Neural cell (in vitro differentiated cells): ENCODE measurements around the gene AFAP1L1. TPM values are rescaled to one million over a fixed set of nuclear protein-coding genes. Genes with fewer than 3 reads are reported as not detected.

ENCODE experiments used
- H2AFZ ChIP-seq: fragments of 200-600, 300-800 bp; sonication (generic), shearing (Covaris generic); 2 replicates; pipeline ENCODE4 v1.6.0; 2014; ENCODE audit warnings: low read depth, mild to moderate bottlenecking, antibody characterized with exemption, low read length, moderate library complexity
- H3F3A ChIP-seq: fragments of 200-600 bp; shearing (Covaris generic); 2 replicates; pipeline ENCODE4 v1.6.1; 2016; ENCODE audit warnings: mild to moderate bottlenecking, moderate library complexity, mixed read lengths, antibody characterized with exemption, low read length; ENCODE audit not compliant: insufficient read depth, poor library complexity, severe bottlenecking
- H3K27ac ChIP-seq: fragments of 200-600, 300-800 bp; sonication (generic), shearing (Covaris generic); 2 replicates; pipeline ENCODE4 v1.5.1; 2014; ENCODE audit warnings: mild to moderate bottlenecking, low read length, moderate library complexity
- H3K27me3 ChIP-seq: fragments of 300-800, 200-600 bp; sonication (generic), shearing (Covaris generic); 2 replicates; pipeline ENCODE4 v1.6.0; 2014; ENCODE audit warnings: mild to moderate bottlenecking, low read depth, low read length, moderate library complexity; ENCODE audit not compliant: insufficient read depth
- H3K36me3 ChIP-seq: fragments of 300-800, 200-600 bp; sonication (generic), shearing (Covaris generic); 2 replicates; pipeline ENCODE4 v1.5.1; 2014; ENCODE audit warnings: mild to moderate bottlenecking, antibody characterized with exemption, low read length, moderate library complexity; ENCODE audit not compliant: insufficient read depth
- H3K4me2 ChIP-seq: fragments of 300-800, 200-600 bp; sonication (generic), shearing (Covaris generic); 2 replicates; pipeline ENCODE4 v1.6.0; 2014; ENCODE audit warnings: mild to moderate bottlenecking, low read length
- H3K4me3 ChIP-seq: fragments of 300-800, 200-600 bp; sonication (generic), shearing (Covaris generic); 2 replicates; pipeline ENCODE4 v1.5.1; 2014; ENCODE audit warnings: mild to moderate bottlenecking, low read length, moderate library complexity
- H3K79me2 ChIP-seq: fragments of 200-600 bp; shearing (Covaris generic); replicated peaks from 2 replicates; pipeline ENCODE4 v1.6.0; 2014; ENCODE audit warnings: mild to moderate bottlenecking, low read length, moderate library complexity; ENCODE audit not compliant: insufficient read depth
- H3K9ac ChIP-seq: fragments of 300-800, 200-600 bp; sonication (generic), shearing (Covaris generic); 2 replicates; pipeline ENCODE4 v1.6.1; 2016; ENCODE audit warnings: mild to moderate bottlenecking, low read length, mixed read lengths
- H3K9me2 ChIP-seq: fragments of 200-600 bp; shearing (Covaris generic); 2 replicates; pipeline ENCODE4 v1.6.1; 2016; ENCODE audit warnings: mild to moderate bottlenecking, low read length, mixed read lengths; ENCODE audit not compliant: insufficient read depth
- H3K9me3 ChIP-seq: fragments of 200-600, 300-800 bp; sonication (generic), shearing (Covaris generic); 2 replicates; pipeline ENCODE4 v1.6.1; 2016; ENCODE audit warnings: mild to moderate bottlenecking, mixed run types, low read length, moderate library complexity, mixed read lengths
- H4K20me1 ChIP-seq: fragments of 200-600 bp; shearing (Covaris generic); 2 replicates; pipeline ENCODE4 v1.6.1; 2016; ENCODE audit warnings: mild to moderate bottlenecking, mixed run types; ENCODE audit not compliant: insufficient read depth
- EP300 ChIP-seq: fragments of 450-650 bp; conservative IDR thresholded peaks from 2 replicates; pipeline ENCODE4 v1.6.1; 2014; ENCODE audit warnings: antibody characterized with exemption, mild to moderate bottlenecking, moderate library complexity; ENCODE audit not compliant: poor library complexity, severe bottlenecking
- EZH2 ChIP-seq: fragments of 200-600, 300-800 bp; shearing (Covaris generic), sonication (generic); IDR thresholded peaks from 2 replicates; pipeline ENCODE4 v1.6.1; 2014; ENCODE audit warnings: antibody characterized with exemption, low read length, borderline replicate concordance, mild to moderate bottlenecking; ENCODE audit not compliant: insufficient read depth, poor library complexity, severe bottlenecking
- MXI1 ChIP-seq: fragments of 450-650 bp; conservative IDR thresholded peaks from 2 replicates; pipeline ENCODE4 v1.6.1; 2014; ENCODE audit warnings: antibody characterized with exemption, mild to moderate bottlenecking; ENCODE audit not compliant: poor library complexity, severe bottlenecking
- POLR2AphosphoS5 ChIP-seq: IDR thresholded peaks from 2 replicates; pipeline ENCODE4 v1.6.1; 2012
- RAD21 ChIP-seq: fragments of 450-650 bp; conservative IDR thresholded peaks from 2 replicates; pipeline ENCODE4 v1.6.1; 2014; ENCODE audit warnings: antibody characterized with exemption, mild to moderate bottlenecking, moderate library complexity
- SMC3 ChIP-seq: fragments of 450-650 bp; conservative IDR thresholded peaks from 2 replicates; pipeline ENCODE4 v1.6.1; 2014; ENCODE audit warnings: antibody characterized with exemption, mild to moderate bottlenecking, moderate library complexity; ENCODE audit not compliant: poor library complexity
- TAF1 ChIP-seq: IDR thresholded peaks from 2 replicates; pipeline ENCODE4 v1.6.1; 2012; ENCODE audit warnings: low read depth
- polyA plus RNA-seq: library from polyadenylated mRNA; depleted of rRNA; stranded (reverse); fragments of >200 nt; gene quantifications from 2 replicates; pipeline ENCODE4 v1.2.3, GENCODE V29; 2014
- TF ChIP-seq, protein P1 (sequence below): IDR thresholded peaks from 2 replicates; pipeline ENCODE4 v1.6.1; 2012; ENCODE audit warnings: borderline replicate concordance
- TF ChIP-seq, protein P2 (sequence below): fragments of 450-650 bp; IDR thresholded peaks from 2 replicates; pipeline ENCODE4 v1.5.1; 2014; ENCODE audit warnings: antibody characterized with exemption, mild to moderate bottlenecking, moderate library complexity; ENCODE audit not compliant: poor library complexity, severe bottlenecking

The AFAP1L1 gene
- polyA plus RNA-seq, 1 donor from 2014 or later = not detected

DNA sequence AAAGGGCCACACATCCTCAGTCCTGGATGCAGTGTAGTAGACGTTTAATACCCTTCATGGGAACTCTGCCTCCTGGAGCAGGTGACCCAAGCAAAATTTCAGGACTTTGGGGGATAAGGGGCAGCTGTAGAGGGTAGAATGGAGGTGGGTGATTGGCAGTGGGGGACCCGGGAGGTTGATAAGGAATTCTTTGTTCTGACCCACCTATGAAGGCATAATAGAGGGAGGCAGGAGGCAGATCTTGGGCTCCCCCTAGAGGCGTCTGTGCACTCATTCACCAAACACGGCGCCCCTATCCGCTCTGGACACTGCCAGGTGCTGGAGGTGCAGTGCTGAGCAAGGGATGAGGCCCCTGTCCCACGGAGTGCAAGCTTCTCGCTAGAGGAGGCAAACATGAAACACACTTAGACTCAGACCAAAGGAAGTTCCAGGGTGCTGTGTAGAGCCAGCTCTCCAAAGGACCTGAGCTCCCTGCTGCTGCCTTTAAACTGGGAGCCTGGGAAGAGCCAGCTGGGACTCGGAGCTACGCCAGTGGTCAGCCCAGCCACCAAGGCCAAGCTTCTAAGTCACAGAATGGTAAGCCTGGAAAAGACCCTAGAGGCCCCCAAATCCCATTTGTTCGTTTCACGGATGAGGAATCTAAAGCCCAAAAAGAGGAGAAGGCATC, 99.8 kb downstream of the AFAP1L1 start:
- TF ChIP-seq MXI1 (no peak), RAD21 (no peak), POLR2AphosphoS5 (no peak), TAF1 (no peak), EZH2 (no peak), SMC3 (no peak), EP300 (no peak)
- TF ChIP-seq, protein P1, sequence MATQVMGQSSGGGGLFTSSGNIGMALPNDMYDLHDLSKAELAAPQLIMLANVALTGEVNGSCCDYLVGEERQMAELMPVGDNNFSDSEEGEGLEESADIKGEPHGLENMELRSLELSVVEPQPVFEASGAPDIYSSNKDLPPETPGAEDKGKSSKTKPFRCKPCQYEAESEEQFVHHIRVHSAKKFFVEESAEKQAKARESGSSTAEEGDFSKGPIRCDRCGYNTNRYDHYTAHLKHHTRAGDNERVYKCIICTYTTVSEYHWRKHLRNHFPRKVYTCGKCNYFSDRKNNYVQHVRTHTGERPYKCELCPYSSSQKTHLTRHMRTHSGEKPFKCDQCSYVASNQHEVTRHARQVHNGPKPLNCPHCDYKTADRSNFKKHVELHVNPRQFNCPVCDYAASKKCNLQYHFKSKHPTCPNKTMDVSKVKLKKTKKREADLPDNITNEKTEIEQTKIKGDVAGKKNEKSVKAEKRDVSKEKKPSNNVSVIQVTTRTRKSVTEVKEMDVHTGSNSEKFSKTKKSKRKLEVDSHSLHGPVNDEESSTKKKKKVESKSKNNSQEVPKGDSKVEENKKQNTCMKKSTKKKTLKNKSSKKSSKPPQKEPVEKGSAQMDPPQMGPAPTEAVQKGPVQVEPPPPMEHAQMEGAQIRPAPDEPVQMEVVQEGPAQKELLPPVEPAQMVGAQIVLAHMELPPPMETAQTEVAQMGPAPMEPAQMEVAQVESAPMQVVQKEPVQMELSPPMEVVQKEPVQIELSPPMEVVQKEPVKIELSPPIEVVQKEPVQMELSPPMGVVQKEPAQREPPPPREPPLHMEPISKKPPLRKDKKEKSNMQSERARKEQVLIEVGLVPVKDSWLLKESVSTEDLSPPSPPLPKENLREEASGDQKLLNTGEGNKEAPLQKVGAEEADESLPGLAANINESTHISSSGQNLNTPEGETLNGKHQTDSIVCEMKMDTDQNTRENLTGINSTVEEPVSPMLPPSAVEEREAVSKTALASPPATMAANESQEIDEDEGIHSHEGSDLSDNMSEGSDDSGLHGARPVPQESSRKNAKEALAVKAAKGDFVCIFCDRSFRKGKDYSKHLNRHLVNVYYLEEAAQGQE = no peak
- TF ChIP-seq, protein P2, sequence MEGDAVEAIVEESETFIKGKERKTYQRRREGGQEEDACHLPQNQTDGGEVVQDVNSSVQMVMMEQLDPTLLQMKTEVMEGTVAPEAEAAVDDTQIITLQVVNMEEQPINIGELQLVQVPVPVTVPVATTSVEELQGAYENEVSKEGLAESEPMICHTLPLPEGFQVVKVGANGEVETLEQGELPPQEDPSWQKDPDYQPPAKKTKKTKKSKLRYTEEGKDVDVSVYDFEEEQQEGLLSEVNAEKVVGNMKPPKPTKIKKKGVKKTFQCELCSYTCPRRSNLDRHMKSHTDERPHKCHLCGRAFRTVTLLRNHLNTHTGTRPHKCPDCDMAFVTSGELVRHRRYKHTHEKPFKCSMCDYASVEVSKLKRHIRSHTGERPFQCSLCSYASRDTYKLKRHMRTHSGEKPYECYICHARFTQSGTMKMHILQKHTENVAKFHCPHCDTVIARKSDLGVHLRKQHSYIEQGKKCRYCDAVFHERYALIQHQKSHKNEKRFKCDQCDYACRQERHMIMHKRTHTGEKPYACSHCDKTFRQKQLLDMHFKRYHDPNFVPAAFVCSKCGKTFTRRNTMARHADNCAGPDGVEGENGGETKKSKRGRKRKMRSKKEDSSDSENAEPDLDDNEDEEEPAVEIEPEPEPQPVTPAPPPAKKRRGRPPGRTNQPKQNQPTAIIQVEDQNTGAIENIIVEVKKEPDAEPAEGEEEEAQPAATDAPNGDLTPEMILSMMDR = no peak
- Histone ChIP-seq H3K9me3 (no peaks in the 10 kb centered on the region), H3K4me2 (no peak overlapping the region), H3K79me2 (no peaks in the 10 kb centered on the region), H3K9ac (no peak overlapping the region), H4K20me1 (no peaks in the 10 kb centered on the region), H3K4me3 (no peak overlapping the region), H3K27me3 (no peaks in the 10 kb centered on the region), H2AFZ (no peak overlapping the region), H3K36me3 (no peaks in the 10 kb centered on the region), H3K27ac (no peak overlapping the region), H3F3A (no peaks in the 10 kb centered on the region), H3K9me2 (no peaks in the 10 kb centered on the region)

- Histone ChIP-seq H2AFZ (no peak overlapping the region), H3K9me2 (no peaks in the 10 kb centered on the region), H3K27me3 (no peaks in the 10 kb centered on the region), H3K9me3 (no peaks in the 10 kb centered on the region), H3K4me2 (no peak overlapping the region), H3K9ac (no peak overlapping the region), H3F3A (no peaks in the 10 kb centered on the region), H4K20me1 (no peaks in the 10 kb centered on the region), H3K79me2 (no peaks in the 10 kb centered on the region), H3K4me3 (no peak overlapping the region), H3K27ac (no peak overlapping the region), H3K36me3 (no peaks in the 10 kb centered on the region)
- no peak for TF ChIP-seq MXI1
Observed at GRCh38 chr5:149372076-149372795, 100.6 kb downstream of the AFAP1L1 start.
